Stimulated activated CD4-positive, alpha-beta T cell treated with anti-CD3 and anti-CD28 coated beads, Interleukin-12 subunit alpha, Interleukin-12 subunit beta, amount 100 ng/mL, for 48 hours (primary cell): ENCODE results near the gene F8.
"Not testable (repeated sequence)": the region's sequence is repeated elsewhere in the genome, so short reads cannot be mapped to it uniquely, and the experiment has no call there.

ENCODE experiments used
- DNase-seq, 3 donors: peaks; one replicate each; pipeline ENCODE4 v3.0.0-alpha.2; 2020; ENCODE audit warnings: low read depth in 2 of 3, low spot score in 1 of 3

The F8 gene

DNA sequence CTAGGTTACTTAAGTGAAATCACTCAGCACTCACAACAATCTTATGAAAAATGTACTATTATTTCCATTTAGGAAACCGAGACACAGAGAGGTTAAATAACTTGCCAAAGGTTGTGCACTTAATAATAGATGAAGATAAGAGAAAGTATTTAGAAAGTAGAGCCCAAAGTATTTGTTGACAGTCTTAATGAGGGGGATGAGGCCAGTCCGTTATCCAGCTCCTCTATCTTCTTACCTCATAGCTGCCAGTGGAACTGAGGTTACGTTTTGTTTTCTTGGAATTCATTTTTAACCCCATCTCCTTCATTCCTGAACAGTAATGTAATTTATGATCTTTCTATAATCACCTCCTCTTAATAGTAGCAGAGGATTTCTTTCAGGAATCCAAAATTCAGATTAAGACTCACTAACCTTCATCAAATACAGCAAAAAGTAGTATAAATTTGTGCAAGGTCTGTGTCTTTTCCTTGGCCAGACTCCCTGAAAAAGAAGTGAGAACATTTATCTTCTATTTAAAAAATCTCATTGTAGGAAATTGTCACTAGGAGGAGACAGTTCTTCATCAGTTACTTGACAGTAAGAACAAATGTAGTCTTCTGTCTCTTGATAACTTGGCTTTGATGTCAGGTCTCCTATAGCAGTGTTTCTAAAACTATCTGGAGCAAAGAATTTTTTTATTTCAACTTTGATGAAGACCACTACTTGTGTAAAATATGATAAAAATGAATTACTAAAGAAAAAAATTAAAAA lies 35.5 kb downstream of the F8 start:
- no peak for DNase-seq

DNA sequence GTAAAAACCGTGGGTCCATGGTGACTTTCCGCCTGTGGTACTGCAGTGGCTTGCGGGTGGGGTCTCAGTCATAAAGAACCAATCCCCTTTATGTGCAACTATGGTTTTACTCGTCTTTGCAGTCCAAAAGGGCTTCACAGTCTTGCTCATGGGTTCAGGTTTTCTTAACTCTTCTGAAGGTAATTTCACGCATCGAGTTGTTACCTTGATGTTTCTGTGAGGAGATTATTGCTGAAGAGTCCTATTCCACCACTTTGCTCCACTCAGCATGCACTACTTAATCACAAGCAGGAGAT lies 41.5 kb downstream of the F8 start:
- DNase-seq, result no peak

GRCh38 chrX:154980330-154981115 lies 42.0 kb downstream of the F8 start:
- DNase-seq, result peak; percentile 50 to 84 (median 54)

- DNase-seq, result no peak
Observed at GRCh38 chrX:154979629-154980028, 42.9 kb downstream of the F8 start.

DNA sequence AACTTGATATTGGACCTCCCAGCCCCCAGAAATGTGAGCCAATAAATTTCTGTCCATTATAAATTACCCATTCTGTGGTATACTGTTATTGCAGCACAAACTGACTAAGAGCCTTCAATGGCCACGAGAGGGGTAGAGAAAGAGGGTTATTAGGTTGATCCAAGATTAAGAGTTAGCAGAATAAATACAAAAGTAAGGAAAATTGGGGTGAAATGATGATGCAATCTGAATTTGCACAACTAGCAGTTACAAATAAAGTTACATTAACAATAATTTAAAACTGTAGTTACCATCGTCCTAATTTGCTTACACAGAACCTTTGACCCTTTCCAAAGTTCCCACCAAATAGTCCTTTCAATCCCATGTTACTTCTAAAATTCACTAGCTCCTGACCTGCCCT lies 54.2 kb downstream of the F8 start:
- no peak for DNase-seq

GRCh38 chrX:154967603-154968002 lies 54.9 kb downstream of the F8 start:
- no peak for DNase-seq

DNA sequence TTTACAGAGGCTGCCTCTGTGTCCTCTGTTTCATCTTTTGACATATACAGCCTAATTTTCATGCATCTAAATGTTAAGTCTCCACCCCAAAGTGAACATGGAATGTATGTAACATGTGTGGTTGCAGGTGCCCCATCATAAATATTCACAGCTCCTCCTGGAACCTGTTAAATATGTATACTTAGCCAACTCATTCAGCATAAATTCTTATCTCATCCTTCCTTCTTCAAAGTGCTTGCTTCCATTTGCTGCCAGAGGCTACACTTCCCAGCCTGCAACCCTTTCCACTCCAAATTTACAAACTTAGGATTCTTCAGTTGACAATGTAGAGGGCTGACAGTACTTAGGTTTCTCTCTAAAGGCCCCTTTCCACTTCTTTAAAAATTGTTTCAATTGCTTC lies 60.6 kb downstream of the F8 start:
- no peak for DNase-seq

DNA sequence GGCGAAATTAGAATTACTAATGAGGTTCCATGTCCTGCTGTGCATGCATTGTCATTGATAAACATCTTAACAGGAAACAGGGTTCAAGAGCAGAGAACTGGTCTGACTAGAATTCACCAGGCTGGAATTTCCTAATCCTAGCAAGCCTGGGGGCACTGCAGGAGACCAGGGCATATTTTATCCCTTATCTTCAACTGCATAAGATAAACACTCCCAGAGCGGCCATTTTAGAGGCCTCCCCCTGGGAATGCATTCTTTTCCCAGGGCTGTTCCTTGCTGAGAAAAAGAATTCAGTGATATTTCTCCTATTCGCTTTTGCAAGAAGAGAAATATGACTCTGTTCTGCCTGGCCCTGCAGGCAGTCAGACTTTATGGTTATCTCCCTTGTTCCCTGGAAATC lies 66.7 kb downstream of the F8 start:
- not testable (repeated sequence) for DNase-seq

GRCh38 chrX:154939265-154939664 lies 83.3 kb downstream of the F8 start:
- not testable (repeated sequence) for DNase-seq

DNA sequence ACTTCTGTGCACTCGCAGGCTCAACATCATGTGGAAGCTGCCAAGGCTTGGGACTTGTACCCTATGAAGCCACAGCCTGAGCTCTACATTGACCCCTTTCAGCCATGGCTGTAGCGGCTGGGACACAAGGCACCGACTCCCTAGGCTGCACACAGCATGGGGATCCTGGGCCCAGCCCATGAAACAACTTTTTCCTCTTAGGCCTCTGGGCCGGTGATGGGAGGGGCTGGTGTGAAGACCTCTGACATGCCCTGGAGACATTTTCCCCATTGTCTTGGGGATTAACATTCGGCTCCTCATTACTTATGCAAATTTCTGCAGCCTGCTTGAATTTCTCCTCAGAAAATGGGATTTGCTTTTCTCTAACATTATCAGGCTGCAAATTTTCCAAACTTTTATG lies 97.8 kb downstream of the F8 start:
- not testable (repeated sequence) for DNase-seq

DNA sequence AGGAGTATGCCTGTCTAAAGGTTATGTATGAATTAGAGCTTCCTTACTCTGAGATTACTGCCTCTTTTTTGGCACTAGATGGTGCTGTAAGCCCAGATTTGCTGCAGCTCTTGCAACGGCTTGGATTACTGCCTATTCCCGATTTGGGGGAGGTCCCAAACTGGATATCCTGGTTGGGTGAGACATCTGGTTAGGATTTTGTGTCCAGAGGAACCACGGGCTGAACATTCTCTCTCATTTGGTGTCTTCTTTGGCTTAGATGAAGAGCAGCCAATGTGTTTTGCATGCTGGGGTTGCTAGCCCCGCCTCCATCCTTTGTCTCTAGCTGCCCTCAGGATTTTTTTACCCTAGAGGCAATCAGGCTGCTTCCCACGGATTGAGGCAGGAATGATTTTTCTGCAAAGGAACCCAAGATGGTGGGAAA lies 104.5 kb downstream of the F8 start:
- DNase-seq, result peak in 2 of 3 donors; percentile 0 to 9

DNA sequence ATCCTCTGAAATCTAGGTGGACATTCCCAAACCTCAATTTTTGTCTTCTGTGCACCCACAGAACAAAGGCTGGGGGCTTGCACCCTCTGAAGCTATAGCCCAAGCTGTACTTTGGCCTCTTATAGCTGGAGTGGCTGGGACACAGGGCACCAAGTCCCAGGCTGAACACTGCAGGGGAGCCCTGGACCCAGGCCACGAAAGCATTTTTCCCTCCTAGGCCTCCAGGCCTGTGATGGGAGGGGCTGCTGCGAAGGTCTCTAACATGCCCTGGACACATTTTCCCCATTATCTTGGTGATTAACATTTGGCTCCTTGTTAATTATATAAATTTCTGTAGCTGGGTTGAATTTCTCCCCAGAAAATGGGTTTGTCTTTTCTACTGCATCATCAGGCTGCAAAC lies 108.5 kb downstream of the F8 start:
- DNase-seq, result no peak

DNA sequence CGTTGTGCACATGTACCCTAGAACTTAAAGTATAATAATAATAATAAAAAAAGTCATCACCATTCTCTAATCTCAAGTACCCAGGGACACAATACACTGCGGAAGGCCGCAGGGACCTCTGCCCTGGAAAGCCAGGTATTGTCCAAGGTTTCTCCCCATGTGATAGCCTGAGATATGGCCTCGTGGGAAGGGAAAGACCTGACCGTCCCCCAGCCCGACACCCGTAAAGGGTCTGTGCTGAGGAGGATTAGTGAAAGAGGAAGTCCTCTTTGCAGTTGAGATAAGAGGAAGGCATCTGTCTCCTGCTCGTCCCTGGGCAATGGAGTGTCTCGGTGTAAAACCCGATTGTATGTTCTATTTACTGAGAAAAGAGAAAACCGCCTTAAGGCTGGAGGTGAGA lies 112.0 kb downstream of the F8 start:
- not testable (repeated sequence) for DNase-seq

- not testable (repeated sequence) for DNase-seq
Observed at GRCh38 chrX:154910048-154910447, 112.5 kb downstream of the F8 start.

- DNase-seq, result no peak
Observed at GRCh38 chrX:154908821-154909220, 113.7 kb downstream of the F8 start.

DNA sequence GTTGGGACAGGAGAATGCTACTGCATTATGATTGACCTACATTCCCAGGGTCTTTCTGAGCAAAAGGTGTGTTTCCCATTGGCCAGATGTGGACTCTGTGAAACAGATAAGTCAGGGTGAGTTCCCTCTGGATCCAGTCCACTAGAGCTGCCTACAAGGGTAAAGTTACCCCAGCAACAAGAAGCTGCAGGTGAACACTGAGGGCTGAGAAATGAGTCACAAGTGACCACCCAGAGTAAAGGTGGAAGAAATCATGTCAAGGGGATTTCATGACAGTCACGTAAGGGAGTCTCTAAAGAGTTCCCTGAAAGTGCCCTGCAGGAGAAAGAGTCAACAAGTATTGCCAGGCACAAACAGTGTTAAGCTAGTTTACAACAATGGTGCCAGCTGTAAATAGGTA lies 120.1 kb downstream of the F8 start:
- no peak for DNase-seq

DNA sequence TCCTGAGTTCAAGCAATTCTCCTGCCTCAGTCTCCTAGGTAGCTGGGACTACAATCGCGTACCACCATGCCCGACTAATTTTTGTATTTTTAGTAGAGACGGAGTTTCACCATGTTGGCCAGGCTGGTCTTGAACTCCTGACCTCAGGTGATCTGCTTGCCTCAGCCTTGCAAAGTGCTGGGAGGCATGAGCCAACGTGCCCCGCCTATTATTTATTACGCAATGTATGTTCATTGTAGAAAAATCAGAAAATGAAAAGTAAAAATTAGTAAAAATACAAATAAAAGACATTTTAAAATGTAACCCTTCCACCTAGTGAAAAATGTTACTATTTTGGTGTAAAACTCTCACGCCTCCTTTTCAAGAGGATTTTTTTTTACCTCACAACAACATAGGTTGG lies 122.2 kb downstream of the F8 start:
- DNase-seq, result no peak

- no peak for DNase-seq
Observed at GRCh38 chrX:154892296-154892695, 130.2 kb downstream of the F8 start.

DNA sequence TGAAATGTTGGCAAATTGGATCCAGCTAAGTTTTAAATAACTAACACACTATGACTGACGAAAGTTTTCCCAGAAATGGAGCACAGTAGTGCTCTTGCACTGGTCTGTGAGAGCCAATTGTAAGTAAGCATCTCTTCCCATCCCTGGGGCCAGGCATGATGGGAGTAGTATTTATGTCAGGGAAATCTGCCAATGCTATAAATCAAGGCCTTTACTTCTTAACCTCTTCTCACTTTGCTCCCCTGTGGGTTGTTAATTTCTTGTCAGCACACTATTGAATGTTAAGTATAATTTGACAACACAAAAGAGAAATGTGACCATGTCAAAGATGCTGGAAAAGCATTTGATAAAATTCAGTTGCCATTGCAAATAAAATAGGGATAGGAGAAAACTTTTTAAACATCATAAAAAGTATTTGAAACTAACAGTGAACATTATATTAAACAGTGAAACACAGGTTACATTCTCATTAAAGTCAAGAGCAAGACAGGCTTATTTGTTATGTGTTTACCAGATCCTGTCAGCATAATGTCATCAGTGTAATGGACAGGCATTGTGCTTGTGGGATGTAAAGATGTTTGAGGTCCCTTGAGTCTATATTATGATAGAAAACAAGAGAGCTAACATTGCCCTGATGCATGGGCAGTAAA lies 131.4 kb downstream of the F8 start:
- no peak for DNase-seq

GRCh38 chrX:154886789-154887221 lies 135.7 kb downstream of the F8 start:
- not testable (repeated sequence) for DNase-seq

DNA sequence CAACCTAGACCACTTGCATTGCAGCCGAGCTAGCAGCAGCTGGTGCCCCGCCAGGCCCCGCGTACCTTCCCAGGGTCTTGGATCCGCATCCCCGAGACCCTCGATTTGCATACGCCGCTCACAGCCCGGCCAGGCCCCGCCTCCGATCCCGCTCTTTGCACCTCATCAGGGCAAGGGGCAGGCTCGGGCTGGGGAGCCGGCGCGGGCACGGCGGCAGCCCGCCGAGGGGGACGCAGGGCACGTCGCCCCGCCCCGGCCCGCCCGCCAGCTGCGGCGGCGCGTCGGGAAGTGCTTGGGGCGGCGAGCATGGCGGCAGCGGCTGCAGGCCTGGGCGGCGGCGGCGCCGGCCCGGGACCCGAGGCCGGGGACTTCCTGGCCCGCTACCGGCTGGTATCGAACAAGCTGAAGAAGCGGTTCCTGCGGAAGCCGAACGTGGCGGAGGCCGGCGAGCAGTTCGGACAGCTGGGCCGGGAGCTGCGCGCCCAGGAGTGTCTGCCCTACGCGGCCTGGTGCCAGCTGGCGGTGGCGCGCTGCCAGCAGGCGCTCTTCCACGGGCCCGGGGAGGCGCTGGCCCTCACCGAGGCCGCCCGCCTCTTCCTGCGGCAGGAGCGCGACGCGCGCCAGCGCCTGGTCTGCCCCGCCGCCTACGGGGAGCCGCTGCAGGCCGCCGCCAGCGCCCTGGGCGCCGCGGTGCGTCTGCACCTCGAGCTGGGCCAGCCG lies 136.3 kb downstream of the F8 start, which contains the start of gene F8A1:
TSS of gene F8A1 (plus strand) at position 287 of the 720 bp plus-strand sequence. CDS start at position 307, 20 bp downstream.
- DNase-seq, result peak in 2 of 3 donors; percentile 31 to 43
